Measurements from ENCODE around the gene MVB12A. TPM values are rescaled to one million over a fixed set of nuclear protein-coding genes. Genes with fewer than 3 reads are reported as not detected.

MVB12A gene
- total and polyA plus RNA-seq, 9 of the 15 experiments (the other 6 are each of a cell fraction or from before 2014, with no cell fraction given): 1.2 to 46.2 (median 22.4) TPM

- TF ChIP-seq ZNF212 (CRISPR knock-in tag; IDR thresholded peaks at IDR 0.05): no peak
- TF ChIP-seq FOXJ3 (CRISPR knock-in tag; IDR thresholded peaks at IDR 0.05): no peak
- no peak for TF ChIP-seq CBX2 (IDR thresholded peaks at IDR 0.05; ENCODE audit: insufficient read depth, low read length, poor library complexity, severe bottlenecking)
- TF ChIP-seq CCNT2 (IDR thresholded peaks at IDR 0.05; ENCODE audit: borderline replicate concordance, extremely low read depth, insufficient read length, low read depth, low read length): peak; percentile 78
- TF ChIP-seq DIDO1 (tag; IDR thresholded peaks at IDR 0.05; ENCODE audit: low read depth): no peak
- TF ChIP-seq PRDM10 (IDR thresholded peaks at IDR 0.05; ENCODE audit: partially characterized antibody): peak; percentile 77
- TF ChIP-seq RAD21 (CRISPR knock-in tag; conservative IDR thresholded peaks at IDR 0.05 in 1 of 2, IDR thresholded peaks at IDR 0.05 in 1 of 2): peak; percentile 80 to 82
- TF ChIP-seq GTF2A2 (tag; IDR thresholded peaks at IDR 0.05): no peak
- TF ChIP-seq HEY1 (CRISPR knock-in tag; IDR thresholded peaks at IDR 0.05; ENCODE audit: borderline replicate concordance): no peak
- TF ChIP-seq GTF2F1 (IDR thresholded peaks at IDR 0.05; ENCODE audit: low read depth, low read length): no peak
- peak; percentile 50; the same call in 1 of the 2 replicates for TF ChIP-seq NCOA6 (IDR thresholded peaks at IDR 0.05)
- TF ChIP-seq CREBBP (IDR thresholded peaks at IDR 0.05; ENCODE audit: low read depth, low read length): no peak
- peak; percentile 50 for TF ChIP-seq ZNF280A (IDR thresholded peaks at IDR 0.05; ENCODE audit: low read depth, partially characterized antibody)
- TF ChIP-seq MNT (conservative IDR thresholded peaks at IDR 0.05): peak; percentile 49 to 55; a peak in 2 of 4 replicates
- no peak for TF ChIP-seq ZBED1 (IDR thresholded peaks at IDR 0.05)
- peak; percentile 73; the same call in 1 of the 2 replicates for TF ChIP-seq ILF3 (IDR thresholded peaks at IDR 0.05; ENCODE audit: borderline replicate concordance)
- TF ChIP-seq RB1 (IDR thresholded peaks at IDR 0.05; ENCODE audit: low read depth): peak; percentile 90
- TF ChIP-seq ZBTB26 (CRISPR knock-in tag; IDR thresholded peaks at IDR 0.05): 0 out of 2 replicates have a peak, but pooled peaks have one; percentile 8
- TF ChIP-seq CBX5 (IDR thresholded peaks at IDR 0.05; ENCODE audit: borderline replicate concordance, low read depth): no peak
Observed at GRCh38 chr19:17390665-17391370, 29.0 kb upstream of the MVB12A start (continued).
